Measurements from ENCODE around the gene CTSW.

The CTSW gene

GRCh38 chr11:65856689-65857499 lies 22.7 kb upstream of the CTSW start (continued):
- no peak for TF ChIP-seq ZNF112 (tag by site-specific recombination; IDR thresholded peaks at IDR 0.05)
- peak; percentile 40; the same call in 1 of the 2 replicates for TF ChIP-seq KLF10 (tag by site-specific recombination; IDR thresholded peaks at IDR 0.05)
- peak; percentile 50; the same call in 1 of the 2 replicates for TF ChIP-seq ZEB2 (tag by site-specific recombination; IDR thresholded peaks at IDR 0.05)
- no peak for TF ChIP-seq ZFP69B (tag by site-specific recombination; IDR thresholded peaks at IDR 0.05)
- TF ChIP-seq ZNF16 (tag by site-specific recombination; IDR thresholded peaks at IDR 0.05; ENCODE audit: low read depth): no peak
- TF ChIP-seq GLIS2 (tag by site-specific recombination; IDR thresholded peaks at IDR 0.05): no peak
- TF ChIP-seq ZNF274 (IDR thresholded peaks at IDR 0.05; ENCODE audit: low read length): no peak
- no peak for TF ChIP-seq ZNF274 (tag by site-specific recombination; IDR thresholded peaks at IDR 0.05; ENCODE audit: borderline replicate concordance)
- TF ChIP-seq ZNF658 (tag by site-specific recombination; IDR thresholded peaks at IDR 0.05): no peak
- no peak for TF ChIP-seq PRDM4 (tag by site-specific recombination; IDR thresholded peaks at IDR 0.05)
- no peak for TF ChIP-seq ZNF654 (tag by site-specific recombination; IDR thresholded peaks at IDR 0.05; ENCODE audit: low read depth)
- no peak for TF ChIP-seq ZNF10 (tag by site-specific recombination; IDR thresholded peaks at IDR 0.05)
- TF ChIP-seq SALL2 (tag by site-specific recombination; IDR thresholded peaks at IDR 0.05; ENCODE audit: borderline replicate concordance): no peak
- TF ChIP-seq ZNF837 (tag by site-specific recombination; IDR thresholded peaks at IDR 0.05): no peak
- TF ChIP-seq ZNF175 (tag by site-specific recombination; IDR thresholded peaks at IDR 0.05): no peak
- TF ChIP-seq SP3 (tag by site-specific recombination; IDR thresholded peaks at IDR 0.05): peak; percentile 78
- no peak for TF ChIP-seq ZNF214 (tag by site-specific recombination; IDR thresholded peaks at IDR 0.05; ENCODE audit: borderline replicate concordance)
- TF ChIP-seq ZNF677 (tag by site-specific recombination; IDR thresholded peaks at IDR 0.05): no peak
- TF ChIP-seq ZNF692 (tag by site-specific recombination; IDR thresholded peaks at IDR 0.05): 0 out of 2 replicates have a peak, but pooled peaks have one; percentile 34
- no peak for TF ChIP-seq ZNF416 (tag by site-specific recombination; IDR thresholded peaks at IDR 0.05)
- no peak for TF ChIP-seq SP7 (tag by site-specific recombination; IDR thresholded peaks at IDR 0.05)
- no peak for TF ChIP-seq ZNF600 (tag by site-specific recombination; IDR thresholded peaks at IDR 0.05)
- TF ChIP-seq ZNF24 (tag by site-specific recombination; IDR thresholded peaks at IDR 0.05): no peak
- no peak for TF ChIP-seq ZNF544 (tag by site-specific recombination; IDR thresholded peaks at IDR 0.05)
- peak; percentile 55; the same call in 1 of the 2 replicates for TF ChIP-seq PATZ1 (tag by site-specific recombination; IDR thresholded peaks at IDR 0.05)
- no peak for TF ChIP-seq ZNF549 (tag by site-specific recombination; IDR thresholded peaks at IDR 0.05)
- no peak for TF ChIP-seq ZNF426 (tag by site-specific recombination; IDR thresholded peaks at IDR 0.05)
- TF ChIP-seq FEZF1 (tag by site-specific recombination; IDR thresholded peaks at IDR 0.05): no peak
- no peak for TF ChIP-seq ZNF585B (tag by site-specific recombination; IDR thresholded peaks at IDR 0.05)
- TF ChIP-seq ZBTB8A (tag by site-specific recombination; IDR thresholded peaks at IDR 0.05): peak; percentile 36; the same call in 1 of the 2 replicates
- no peak for TF ChIP-seq ZNF155 (tag by site-specific recombination; IDR thresholded peaks at IDR 0.05)
- no peak for TF ChIP-seq PRDM1 (tag by site-specific recombination; IDR thresholded peaks at IDR 0.05)
- TF ChIP-seq ZSCAN5A (tag by site-specific recombination; IDR thresholded peaks at IDR 0.05): no peak
- TF ChIP-seq IKZF3 (tag by site-specific recombination; IDR thresholded peaks at IDR 0.05): no peak
- no peak for TF ChIP-seq ZNF621 (tag by site-specific recombination; IDR thresholded peaks at IDR 0.05)
- TF ChIP-seq ZNF843 (tag by site-specific recombination; IDR thresholded peaks at IDR 0.05): no peak

Measured in HEK293 (cell line).